HepG2 (cell line): ENCODE data around the gene LMOD1. TPM values are rescaled to one million over a fixed set of nuclear protein-coding genes. Genes with fewer than 3 reads are reported as not detected.

Experiments
- ADNP ChIP-seq: sonication (generic); formaldehyde crosslinking; IDR thresholded peaks from 2 replicates; pipeline ENCODE4 v1.4.0; 2020; ENCODE audit warnings: missing genetic modification reagents
- AHR ChIP-seq: IDR thresholded peaks from 2 replicates; pipeline ENCODE4 v1.6.1; 2018; ENCODE audit warnings: missing genetic modification reagents, missing compliant biosample characterization
- CHCHD3 ChIP-seq: sonication (generic); formaldehyde crosslinking; IDR thresholded peaks from 2 replicates; pipeline ENCODE4 v1.8.0; 2022; ENCODE audit warnings: mild to moderate bottlenecking, missing genetic modification reagents, moderate library complexity
- ETV6 ChIP-seq: sonication (generic); formaldehyde crosslinking; conservative IDR thresholded peaks from 2 replicates; pipeline ENCODE4 v1.4.0; 2020; ENCODE audit warnings: missing genetic modification reagents
- GATAD1 ChIP-seq: IDR thresholded peaks from 2 replicates; pipeline ENCODE4 v1.6.1; 2016; ENCODE audit warnings: missing genetic modification reagents, missing compliant biosample characterization
- GFI1 ChIP-seq: sonication (generic); formaldehyde crosslinking; IDR thresholded peaks from 2 replicates; pipeline ENCODE4 v1.5.0; 2020; ENCODE audit warnings: missing genetic modification reagents, mild to moderate bottlenecking, borderline replicate concordance
- HDAC1 ChIP-seq: sonication (generic); formaldehyde crosslinking; IDR thresholded peaks from 2 replicates; pipeline ENCODE4 v1.5.1; 2020; ENCODE audit warnings: mild to moderate bottlenecking, missing genetic modification reagents
- KMT2A ChIP-seq: sonication (generic); formaldehyde crosslinking; IDR thresholded peaks from 2 replicates; pipeline ENCODE4 v1.4.0; 2020; ENCODE audit warnings: missing genetic modification reagents
- LCORL ChIP-seq, 2 experiments: fragments of 450-650 bp in 1 of 2; sonication (generic) in 1 of 2; formaldehyde crosslinking in 1 of 2; IDR thresholded peaks; 2 replicates each; pipeline versions ENCODE4 v1.5.0 to v1.6.1; 2017 to 2020; ENCODE audit warnings: antibody characterized with exemption in 1 of 2, missing genetic modification reagents in 1 of 2
- MAFG ChIP-seq: sonication (generic); formaldehyde crosslinking; IDR thresholded peaks from 2 replicates; pipeline ENCODE4 v1.5.1; 2020; ENCODE audit warnings: mild to moderate bottlenecking, missing genetic modification reagents
- PCBP1 ChIP-seq: fragments of 200-400 bp; formaldehyde crosslinking; IDR thresholded peaks from 2 replicates; pipeline ENCODE4 v1.6.1; 2017; ENCODE audit warnings: mild to moderate bottlenecking, low read depth, low read length, borderline replicate concordance
- SMAD9 ChIP-seq: sonication (generic); formaldehyde crosslinking; IDR thresholded peaks from 2 replicates; pipeline ENCODE4 v1.5.1; 2020; ENCODE audit warnings: mild to moderate bottlenecking, missing genetic modification reagents
- SNAPC2 ChIP-seq: sonication (generic); formaldehyde crosslinking; IDR thresholded peaks from 2 replicates; pipeline ENCODE4 v1.8.1; 2022; ENCODE audit warnings: mild to moderate bottlenecking, missing genetic modification reagents
- SOX13 ChIP-seq, 3 experiments: fragments of 450-650 bp in 1 of 3; sonication (generic) in 1 of 3; formaldehyde crosslinking in 1 of 3; IDR thresholded peaks in 2 of 3; conservative IDR thresholded peaks in 1 of 3; 2 replicates each; pipeline versions ENCODE4 v1.5.0 to v1.6.1; 2016 to 2020; ENCODE audit warnings: antibody characterized with exemption in 1 of 3, mild to moderate bottlenecking in 1 of 3, missing compliant biosample characterization in 1 of 3, missing genetic modification reagents in 1 of 3, moderate library complexity in 1 of 3
- SRSF1 ChIP-seq: fragments of 200-400 bp; formaldehyde crosslinking; optimal IDR thresholded peaks from 2 replicates; pipeline ENCODE3; 2017; ENCODE audit warnings: mild to moderate bottlenecking, low read depth, low read length, moderate library complexity
- STAG1 ChIP-seq: sonication (generic); formaldehyde crosslinking; IDR thresholded peaks from 2 replicates; pipeline ENCODE4 v1.4.0; 2020; ENCODE audit warnings: missing genetic modification reagents
- U2AF2 ChIP-seq: fragments of 200-400 bp; formaldehyde crosslinking; IDR thresholded peaks from 2 replicates; pipeline ENCODE4 v1.6.1; 2017; ENCODE audit warnings: low read depth, mild to moderate bottlenecking, low read length
- ZC3H4 ChIP-seq: sonication (generic); formaldehyde crosslinking; IDR thresholded peaks from 2 replicates; pipeline ENCODE4 v1.4.0; 2020; ENCODE audit warnings: missing genetic modification reagents, borderline replicate concordance
- ZNF121 ChIP-seq: sonication (generic); formaldehyde crosslinking; IDR thresholded peaks from 2 replicates; pipeline ENCODE4 v1.5.0; 2020; ENCODE audit warnings: mild to moderate bottlenecking, missing genetic modification reagents
- ZNF207 ChIP-seq: fragments of 450-650 bp; IDR thresholded peaks from 2 replicates; pipeline ENCODE4 v1.6.1; 2016; ENCODE audit warnings: antibody characterized with exemption, borderline replicate concordance
- ZNF737 ChIP-seq: sonication (generic); formaldehyde crosslinking; IDR thresholded peaks from 2 replicates; pipeline ENCODE4 v1.5.0; 2020; ENCODE audit warnings: missing genetic modification reagents, mild to moderate bottlenecking, borderline replicate concordance
- polyA plus RNA-seq, 8 experiments: library from polyadenylated mRNA; depleted of rRNA in 3 of 8; stranded (reverse) in 7 of 8; unstranded in 1 of 8; fragments of >200 nt; fragmentation: Illumina TruSeq in 4 of 8; extraction: Trizol in 4 of 8; gene quantifications; 2 replicates each; pipeline versions ENCODE4 v1.2.1 to v1.2.3, GENCODE V29; 2011 to 2016; ENCODE audit warnings: low read depth in 4 of 8, missing spikeins in 1 of 8, mixed read lengths in 1 of 8; ENCODE audit not compliant: insufficient read depth in 1 of 8
- total RNA-seq, 5 experiments: library from RNA; depleted of rRNA; stranded (reverse); fragments of >200 nt; fragmentation: Illumina TruSeq; extraction: Trizol; gene quantifications; 2 replicates each; pipeline ENCODE4 v1.2.3, GENCODE V29; 2016; ENCODE audit warnings: low read depth in 1 of 5
- TF ChIP-seq, protein P1 (sequence below): sonication (generic); formaldehyde crosslinking; IDR thresholded peaks from 2 replicates; pipeline ENCODE4 v1.5.0; 2020; ENCODE audit warnings: mild to moderate bottlenecking, missing genetic modification reagents
- TF ChIP-seq, protein P2 (sequence below): sonication (generic); formaldehyde crosslinking; conservative IDR thresholded peaks from 2 replicates; pipeline ENCODE4 v1.4.0; 2020; ENCODE audit warnings: missing genetic modification reagents
- TF ChIP-seq, protein P3 (sequence below): IDR thresholded peaks from 2 replicates; pipeline ENCODE4 v1.6.1; 2016
- TF ChIP-seq, protein P4 (sequence below): sonication (generic); formaldehyde crosslinking; IDR thresholded peaks from 2 replicates; pipeline ENCODE4 v1.5.0; 2020; ENCODE audit warnings: missing genetic modification reagents

The LMOD1 gene
- total and polyA plus RNA-seq, 2 of the 13 experiments (the other 11 are each of a cell fraction or from before 2014, with no cell fraction given) = not detected

DNA sequence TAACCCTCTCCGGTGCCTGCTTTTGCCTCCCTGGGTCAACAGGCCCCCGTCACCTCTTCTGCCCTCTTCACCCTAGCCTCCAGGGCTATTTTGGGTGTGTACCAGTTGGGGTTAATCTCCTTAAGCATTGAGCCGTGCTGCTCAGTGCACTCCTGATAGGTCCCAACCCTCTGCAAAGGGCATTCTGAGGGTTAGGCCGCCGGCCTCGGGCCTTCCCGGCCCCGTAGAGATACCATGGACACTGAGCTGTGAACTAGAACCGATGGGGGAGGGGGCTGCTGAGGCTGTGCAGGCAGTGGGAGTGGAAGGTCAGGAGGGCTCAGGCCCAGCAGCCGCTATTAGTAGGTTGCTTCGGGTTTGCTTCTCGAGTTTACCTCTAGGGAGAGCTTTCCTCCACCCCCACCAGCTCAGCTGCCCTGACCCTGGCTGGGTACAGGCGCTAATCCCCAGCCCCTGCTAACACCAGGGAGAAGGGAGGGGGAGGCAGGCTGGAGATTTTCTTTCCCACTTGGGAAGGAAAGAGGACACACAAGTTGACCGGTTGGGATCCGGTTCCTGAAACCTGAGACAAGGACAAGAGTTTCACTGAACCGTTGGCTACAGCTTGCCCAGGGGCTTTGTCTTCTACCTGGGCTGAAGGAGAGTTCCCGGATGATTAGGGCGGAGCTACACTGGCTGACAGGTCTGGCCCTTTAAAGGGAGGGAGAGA lies 4.8 kb downstream of the LMOD1 start (continued):
- no peak for TF ChIP-seq LCORL (IDR thresholded peaks at IDR 0.05)
- TF ChIP-seq LCORL (CRISPR knock-in tag; IDR thresholded peaks at IDR 0.05) = peak; percentile 60; the same call in 1 of the 2 replicates
- TF ChIP-seq KMT2A (CRISPR knock-in tag) = no peak
- TF ChIP-seq AHR (CRISPR knock-in tag) = no peak
- TF ChIP-seq, protein P1, sequence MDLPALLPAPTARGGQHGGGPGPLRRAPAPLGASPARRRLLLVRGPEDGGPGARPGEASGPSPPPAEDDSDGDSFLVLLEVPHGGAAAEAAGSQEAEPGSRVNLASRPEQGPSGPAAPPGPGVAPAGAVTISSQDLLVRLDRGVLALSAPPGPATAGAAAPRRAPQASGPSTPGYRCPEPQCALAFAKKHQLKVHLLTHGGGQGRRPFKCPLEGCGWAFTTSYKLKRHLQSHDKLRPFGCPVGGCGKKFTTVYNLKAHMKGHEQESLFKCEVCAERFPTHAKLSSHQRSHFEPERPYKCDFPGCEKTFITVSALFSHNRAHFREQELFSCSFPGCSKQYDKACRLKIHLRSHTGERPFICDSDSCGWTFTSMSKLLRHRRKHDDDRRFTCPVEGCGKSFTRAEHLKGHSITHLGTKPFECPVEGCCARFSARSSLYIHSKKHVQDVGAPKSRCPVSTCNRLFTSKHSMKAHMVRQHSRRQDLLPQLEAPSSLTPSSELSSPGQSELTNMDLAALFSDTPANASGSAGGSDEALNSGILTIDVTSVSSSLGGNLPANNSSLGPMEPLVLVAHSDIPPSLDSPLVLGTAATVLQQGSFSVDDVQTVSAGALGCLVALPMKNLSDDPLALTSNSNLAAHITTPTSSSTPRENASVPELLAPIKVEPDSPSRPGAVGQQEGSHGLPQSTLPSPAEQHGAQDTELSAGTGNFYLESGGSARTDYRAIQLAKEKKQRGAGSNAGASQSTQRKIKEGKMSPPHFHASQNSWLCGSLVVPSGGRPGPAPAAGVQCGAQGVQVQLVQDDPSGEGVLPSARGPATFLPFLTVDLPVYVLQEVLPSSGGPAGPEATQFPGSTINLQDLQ (CRISPR knock-in tag) = no peak
- TF ChIP-seq U2AF2 = no peak
- no peak for TF ChIP-seq PCBP1
- TF ChIP-seq SMAD9 (CRISPR knock-in tag) = no peak
- no peak for TF ChIP-seq SNAPC2 (CRISPR knock-in tag)
- TF ChIP-seq ZNF737 (CRISPR knock-in tag) = no peak
- peak; percentile 49; the same call in 1 of the 2 replicates for TF ChIP-seq HDAC1
- TF ChIP-seq GFI1 (CRISPR knock-in tag) = peak; percentile 68; the same call in 1 of the 2 replicates
- no peak for TF ChIP-seq MAFG
- no peak for TF ChIP-seq ZNF207
- no peak for TF ChIP-seq ADNP (CRISPR knock-in tag)
- TF ChIP-seq CHCHD3 (CRISPR knock-in tag) = no peak
- TF ChIP-seq, protein P2, sequence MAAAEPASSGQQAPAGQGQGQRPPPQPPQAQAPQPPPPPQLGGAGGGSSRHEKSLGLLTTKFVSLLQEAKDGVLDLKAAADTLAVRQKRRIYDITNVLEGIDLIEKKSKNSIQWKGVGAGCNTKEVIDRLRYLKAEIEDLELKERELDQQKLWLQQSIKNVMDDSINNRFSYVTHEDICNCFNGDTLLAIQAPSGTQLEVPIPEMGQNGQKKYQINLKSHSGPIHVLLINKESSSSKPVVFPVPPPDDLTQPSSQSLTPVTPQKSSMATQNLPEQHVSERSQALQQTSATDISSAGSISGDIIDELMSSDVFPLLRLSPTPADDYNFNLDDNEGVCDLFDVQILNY (CRISPR knock-in tag) = no peak
- no peak for TF ChIP-seq ZC3H4 (CRISPR knock-in tag)
- TF ChIP-seq, protein P3, sequence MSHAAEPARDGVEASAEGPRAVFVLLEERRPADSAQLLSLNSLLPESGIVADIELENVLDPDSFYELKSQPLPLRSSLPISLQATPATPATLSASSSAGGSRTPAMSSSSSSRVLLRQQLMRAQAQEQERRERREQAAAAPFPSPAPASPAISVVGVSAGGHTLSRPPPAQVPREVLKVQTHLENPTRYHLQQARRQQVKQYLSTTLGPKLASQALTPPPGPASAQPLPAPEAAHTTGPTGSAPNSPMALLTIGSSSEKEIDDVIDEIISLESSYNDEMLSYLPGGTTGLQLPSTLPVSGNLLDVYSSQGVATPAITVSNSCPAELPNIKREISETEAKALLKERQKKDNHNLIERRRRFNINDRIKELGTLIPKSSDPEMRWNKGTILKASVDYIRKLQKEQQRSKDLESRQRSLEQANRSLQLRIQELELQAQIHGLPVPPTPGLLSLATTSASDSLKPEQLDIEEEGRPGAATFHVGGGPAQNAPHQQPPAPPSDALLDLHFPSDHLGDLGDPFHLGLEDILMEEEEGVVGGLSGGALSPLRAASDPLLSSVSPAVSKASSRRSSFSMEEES (CRISPR knock-in tag) = no peak
- no peak for TF ChIP-seq SRSF1
- TF ChIP-seq STAG1 (CRISPR knock-in tag) = no peak
- TF ChIP-seq ZNF121 (CRISPR knock-in tag) = peak; percentile 37; the same call in 1 of the 2 replicates
- TF ChIP-seq, protein P4, sequence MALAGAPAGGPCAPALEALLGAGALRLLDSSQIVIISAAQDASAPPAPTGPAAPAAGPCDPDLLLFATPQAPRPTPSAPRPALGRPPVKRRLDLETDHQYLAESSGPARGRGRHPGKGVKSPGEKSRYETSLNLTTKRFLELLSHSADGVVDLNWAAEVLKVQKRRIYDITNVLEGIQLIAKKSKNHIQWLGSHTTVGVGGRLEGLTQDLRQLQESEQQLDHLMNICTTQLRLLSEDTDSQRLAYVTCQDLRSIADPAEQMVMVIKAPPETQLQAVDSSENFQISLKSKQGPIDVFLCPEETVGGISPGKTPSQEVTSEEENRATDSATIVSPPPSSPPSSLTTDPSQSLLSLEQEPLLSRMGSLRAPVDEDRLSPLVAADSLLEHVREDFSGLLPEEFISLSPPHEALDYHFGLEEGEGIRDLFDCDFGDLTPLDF (CRISPR knock-in tag) = no peak
- TF ChIP-seq GATAD1 = no peak; the same call in 1 of the 2 replicates
- TF ChIP-seq SOX13 (IDR thresholded peaks at IDR 0.05) = no peak
- no peak; a peak in 1 of 4 replicates for TF ChIP-seq SOX13 (CRISPR knock-in tag; conservative IDR thresholded peaks at IDR 0.05 in 1 of 2, IDR thresholded peaks at IDR 0.05 in 1 of 2)
- no peak for TF ChIP-seq ETV6 (CRISPR knock-in tag)
